ENCODE data around the gene RHOXF1. TPM values are rescaled to one million over a fixed set of nuclear protein-coding genes. Genes with fewer than 3 reads are reported as not detected.
"Not testable (repeated sequence)": the region's sequence is repeated elsewhere in the genome, so short reads cannot be mapped to it uniquely, and the experiment has no call there.

Gene RHOXF1
- total RNA-seq, 4 donors from 2014 or later: 0.82 TPM; not detected in 3

GRCh38 chrX:120125444-120125843 lies 9.7 kb upstream of the RHOXF1 start:
- Histone ChIP-seq H3K27ac (no peak overlapping the region), H3K36me3 (no peaks in the 10 kb centered on the region), H3K4me3 (no peak overlapping the region), H3K4me1 (no peaks in the 10 kb centered on the region), H3K9me3 (no peaks in the 10 kb centered on the region), H3K27me3 (no peaks in the 10 kb centered on the region)
- DNase-seq: no peak
- TF ChIP-seq, protein P1, sequence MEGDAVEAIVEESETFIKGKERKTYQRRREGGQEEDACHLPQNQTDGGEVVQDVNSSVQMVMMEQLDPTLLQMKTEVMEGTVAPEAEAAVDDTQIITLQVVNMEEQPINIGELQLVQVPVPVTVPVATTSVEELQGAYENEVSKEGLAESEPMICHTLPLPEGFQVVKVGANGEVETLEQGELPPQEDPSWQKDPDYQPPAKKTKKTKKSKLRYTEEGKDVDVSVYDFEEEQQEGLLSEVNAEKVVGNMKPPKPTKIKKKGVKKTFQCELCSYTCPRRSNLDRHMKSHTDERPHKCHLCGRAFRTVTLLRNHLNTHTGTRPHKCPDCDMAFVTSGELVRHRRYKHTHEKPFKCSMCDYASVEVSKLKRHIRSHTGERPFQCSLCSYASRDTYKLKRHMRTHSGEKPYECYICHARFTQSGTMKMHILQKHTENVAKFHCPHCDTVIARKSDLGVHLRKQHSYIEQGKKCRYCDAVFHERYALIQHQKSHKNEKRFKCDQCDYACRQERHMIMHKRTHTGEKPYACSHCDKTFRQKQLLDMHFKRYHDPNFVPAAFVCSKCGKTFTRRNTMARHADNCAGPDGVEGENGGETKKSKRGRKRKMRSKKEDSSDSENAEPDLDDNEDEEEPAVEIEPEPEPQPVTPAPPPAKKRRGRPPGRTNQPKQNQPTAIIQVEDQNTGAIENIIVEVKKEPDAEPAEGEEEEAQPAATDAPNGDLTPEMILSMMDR (IDR thresholded peaks at IDR 0.05): no peak
- TF ChIP-seq POLR2A (IDR thresholded peaks at IDR 0.05): no peak
- intact Hi-C loops (cut with DNase I; ENCODE audit: low total_unique reads): no loop called here

DNA sequence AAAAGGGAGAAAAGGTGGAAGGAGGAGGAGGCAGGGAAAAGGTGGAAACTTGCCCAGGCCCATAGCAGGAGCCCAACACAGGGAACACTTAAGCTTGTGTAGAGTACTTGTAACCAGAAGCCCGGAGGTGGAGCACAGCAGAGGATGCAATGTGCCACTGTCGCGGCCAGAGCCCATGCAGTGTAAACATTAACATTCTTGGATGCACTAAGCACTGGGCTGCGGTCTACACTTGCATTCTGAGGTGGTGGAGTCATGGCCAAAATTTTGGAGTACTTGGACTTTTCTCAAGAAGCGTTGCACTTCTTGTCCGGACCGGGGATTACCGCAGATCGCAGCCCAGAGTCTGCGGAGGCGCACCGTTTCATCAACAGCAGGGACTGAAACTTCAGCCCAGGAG lies 4.5 kb upstream of the RHOXF1 start:
- Histone ChIP-seq H3K36me3 (no peaks in the 10 kb centered on the region), H3K9me3 (no peaks in the 10 kb centered on the region), H3K4me3 (no peak overlapping the region), H3K27me3 (no peaks in the 10 kb centered on the region), H3K4me1 (no peaks in the 10 kb centered on the region), H3K27ac (no peak overlapping the region)
- DNase-seq: no peak
- intact Hi-C loops (cut with DNase I; ENCODE audit: low total_unique reads): no loop called here
- no peak for TF ChIP-seq POLR2A (IDR thresholded peaks at IDR 0.05)
- TF ChIP-seq, protein P1 (IDR thresholded peaks at IDR 0.05): no peak

- H3K4me3 ChIP-seq: no peak overlapping the region
- H3K36me3 ChIP-seq: no peaks in the 10 kb centered on the region
- no peak overlapping the region for H3K27ac ChIP-seq
- no peak for TF ChIP-seq POLR2A (IDR thresholded peaks at IDR 0.05)
- TF ChIP-seq, protein P1 (IDR thresholded peaks at IDR 0.05): no peak
- intact Hi-C loops (cut with DNase I; ENCODE audit: low total_unique reads): no loop called here
- H3K9me3 ChIP-seq: no peaks in the 10 kb centered on the region
- H3K4me1 ChIP-seq: no peaks in the 10 kb centered on the region
- H3K27me3 ChIP-seq: no peaks in the 10 kb centered on the region
- DNase-seq: no peak
These were observed 4.1 kb downstream of the RHOXF1 start for GRCh38 chrX:120111611-120112010.

- Histone ChIP-seq H3K4me1 (no peaks in the 10 kb centered on the region), H3K4me3 (no peak overlapping the region), H3K27me3 (no peaks in the 10 kb centered on the region), H3K36me3 (no peaks in the 10 kb centered on the region), H3K9me3 (no peaks in the 10 kb centered on the region), H3K27ac (no peak overlapping the region)
- TF ChIP-seq POLR2A (IDR thresholded peaks at IDR 0.05): no peak
- TF ChIP-seq, protein P1 (IDR thresholded peaks at IDR 0.05): no peak
- no peak for DNase-seq
- intact Hi-C loops (cut with DNase I; ENCODE audit: low total_unique reads): no loop called here
These were observed 6.3 kb downstream of the RHOXF1 start for GRCh38 chrX:120109378-120109777.

GRCh38 chrX:120104707-120105106 lies 11.0 kb downstream of the RHOXF1 start:
- H3K36me3 ChIP-seq; intact Hi-C loops (cut with DNase I; ENCODE audit: low total_unique reads); H3K27ac ChIP-seq; H3K4me1 ChIP-seq; H3K27me3 ChIP-seq; DNase-seq; H3K4me3 ChIP-seq: not testable (repeated sequence)
- peaks cover 0 to 15% of the 10 kb centered on the region in 2 donors for H3K9me3 ChIP-seq

GRCh38 chrX:120101057-120101456 lies 14.7 kb downstream of the RHOXF1 start:
- H3K27ac ChIP-seq; H3K36me3 ChIP-seq; H3K27me3 ChIP-seq; DNase-seq; intact Hi-C loops (cut with DNase I; ENCODE audit: low total_unique reads); H3K4me3 ChIP-seq; H3K4me1 ChIP-seq: not testable (repeated sequence)
- peaks cover 0 to 15% of the 10 kb centered on the region in 2 donors for H3K9me3 ChIP-seq
